HepG2 (cell line): ENCODE measurements around the gene CPVL. TPM values are rescaled to one million over a fixed set of nuclear protein-coding genes. Genes with fewer than 3 reads are reported as not detected.

ENCODE experiments used
- ATAC-seq: fragments of 200-7000 bp; cut with Tn5 transposase; 3 replicates; pipeline ENCODE4 v1.9.1; 2020; ENCODE audit warnings: mild to moderate bottlenecking, moderate library complexity
- BruUV-seq: library from RNA; stranded (reverse); fragments of 400-500 nt; replicated peaks from 2 replicates; lab custom pipeline; 2021; lab: Mats Ljungman, UMichigan
- CTCF ChIA-PET: fragments of 300-600 bp; formaldehyde crosslinking; extraction: SDS; loops from one replicate; lab custom pipeline; 2021; ENCODE audit warnings: low total read pairs, inconsistent platforms, low intra/inter-chr PET ratio; lab: Yijun Ruan, JAX
- POLR2A ChIA-PET: fragments of 350-600 bp; sonication (Branson Sonifier 250); formaldehyde crosslinking; loops from one replicate; lab custom pipeline; 2020; ENCODE audit warnings: antibody characterized with exemption, inconsistent platforms; lab: Yijun Ruan, JAX
- DNase-seq: peaks from one replicate; pipeline ENCODE4 v3.0.0-alpha.2; 2015; ENCODE audit warnings: low spot score
- FAIRE-seq: peaks from 3 replicates; lab custom pipeline; 2011; peaks lifted over from hg19 to GRCh38; lab: Jason Lieb, UNC
- H2AFZ ChIP-seq: one replicate; pipeline ENCODE4 v1.6.1; 2011; ENCODE audit warnings: low read length, inconsistent platforms
- H3K27ac ChIP-seq: fragments of 300-600 bp; 3 replicates; pipeline ENCODE4 v1.8.0; 2011; ENCODE audit warnings: mixed run types, mild to moderate bottlenecking, mixed read lengths, low read length, inconsistent platforms; ENCODE audit not compliant: insufficient read depth; ENCODE audit errors: extremely low read length
- H3K27me3 ChIP-seq, 2 experiments: fragments of 200-600 bp in 1 of 2; 2 replicates in 1 of 2; 3 replicates in 1 of 2; pipeline versions ENCODE4 v1.6.0 to v1.8.0; 2011; ENCODE audit warnings: low read length in 2 of 2, mild to moderate bottlenecking in 2 of 2, moderate library complexity in 2 of 2, inconsistent platforms in 1 of 2; ENCODE audit not compliant: insufficient read depth in 2 of 2, control insufficient read depth in 1 of 2
- H3K36me3 ChIP-seq, 2 experiments: fragments of 200-600 bp in 1 of 2; replicated peaks in 1 of 2; 2 replicates in 1 of 2; 3 replicates in 1 of 2; pipeline versions ENCODE4 v1.5.1 to v1.8.0; 2011; ENCODE audit warnings: low read length in 2 of 2, inconsistent platforms in 1 of 2; ENCODE audit not compliant: insufficient read depth in 2 of 2, control insufficient read depth in 1 of 2
- H3K4me1 ChIP-seq: 2 replicates; pipeline ENCODE4 v1.5.1; 2012; ENCODE audit warnings: low read length, inconsistent platforms; ENCODE audit not compliant: insufficient read depth
- H3K4me2 ChIP-seq: 2 replicates; pipeline ENCODE4 v1.6.0; 2011; ENCODE audit warnings: low read depth, low read length, inconsistent platforms
- H3K4me3 ChIP-seq, 3 experiments: fragments of 200-600 bp in 1 of 3; sonication (generic), shearing (Covaris generic) in 1 of 3; replicated peaks in 1 of 3; 2 replicates each; pipeline ENCODE4 v1.5.1; 2011 to 2016; ENCODE audit warnings: low read length in 3 of 3, inconsistent platforms in 2 of 3, low read depth in 2 of 3, mild to moderate bottlenecking in 2 of 3, control low read depth in 1 of 3, mixed read lengths in 1 of 3; ENCODE audit not compliant: insufficient read depth in 1 of 3
- H3K79me2 ChIP-seq: one replicate; pipeline ENCODE4 v1.6.1; 2011; ENCODE audit warnings: low read length, inconsistent platforms; ENCODE audit not compliant: insufficient read depth
- H3K9ac ChIP-seq: 2 replicates; pipeline ENCODE4 v1.6.0; 2011; ENCODE audit warnings: mild to moderate bottlenecking, low read depth, low read length, inconsistent platforms; ENCODE audit not compliant: insufficient read depth
- H3K9me3 ChIP-seq: 2 replicates; pipeline ENCODE4 v1.5.1; 2012; ENCODE audit warnings: mild to moderate bottlenecking, low read length
- H4K20me1 ChIP-seq: 2 replicates; pipeline ENCODE4 v1.6.0; 2011; ENCODE audit warnings: inconsistent platforms, mild to moderate bottlenecking, low read length, moderate library complexity; ENCODE audit not compliant: insufficient read depth
- E2F5 ChIP-seq: sonication (generic); formaldehyde crosslinking; conservative IDR thresholded peaks from 2 replicates; pipeline ENCODE4 v1.4.0; 2020; ENCODE audit warnings: missing genetic modification reagents
- HDAC1 ChIP-seq: sonication (generic); formaldehyde crosslinking; IDR thresholded peaks from 2 replicates; pipeline ENCODE4 v1.5.1; 2020; ENCODE audit warnings: mild to moderate bottlenecking, missing genetic modification reagents
- HNF4A ChIP-seq: sonication (generic); formaldehyde crosslinking; IDR thresholded peaks from 2 replicates; pipeline ENCODE4 v1.4.0; 2020; ENCODE audit warnings: missing genetic modification reagents
- HOXA5 ChIP-seq: sonication (generic); formaldehyde crosslinking; IDR thresholded peaks from 2 replicates; pipeline ENCODE4 v1.4.0; 2020; ENCODE audit warnings: missing genetic modification reagents
- NFE2 ChIP-seq: sonication (generic); formaldehyde crosslinking; IDR thresholded peaks from 2 replicates; pipeline ENCODE4 v1.4.0; 2020; ENCODE audit warnings: missing genetic modification reagents
- NFE2L2 ChIP-seq: fragments of 150-350 bp; IDR thresholded peaks from 2 replicates; pipeline ENCODE4 v1.6.1; 2014; ENCODE audit warnings: low read length
- SMARCC2 ChIP-seq: fragments of 450-650 bp; IDR thresholded peaks from 2 replicates; pipeline ENCODE4 v1.6.1; 2017; ENCODE audit warnings: antibody characterized with exemption, mild to moderate bottlenecking
- UBTF ChIP-seq: sonication (generic); formaldehyde crosslinking; IDR thresholded peaks from 2 replicates; pipeline ENCODE4 v1.4.0; 2020; ENCODE audit warnings: mild to moderate bottlenecking, missing genetic modification reagents
- ZBTB49 ChIP-seq: sonication (generic); formaldehyde crosslinking; IDR thresholded peaks from 2 replicates; pipeline ENCODE4 v1.4.0; 2020; ENCODE audit warnings: missing genetic modification reagents, borderline replicate concordance
- ZNF552 ChIP-seq: sonication (generic); formaldehyde crosslinking; IDR thresholded peaks from 2 replicates; pipeline ENCODE4 v1.9.0; 2022; ENCODE audit warnings: missing genetic modification reagents, mild to moderate bottlenecking, borderline replicate concordance
- WGBS: methylation state at CpG from one replicate; pipeline ENCODE4 v1.1.6; 2017; ENCODE audit warnings: low lambda C conversion rate; 5-methylcytosine and 5-hydroxymethylcytosine counted together
- in situ Hi-C: cut with HindIII; loops from 2 replicates; pipeline ENCODE4 v1.10.0; 2017; ENCODE audit warnings: low pct_unique_long_range_greater_than_20kb; ENCODE audit not compliant: extremely low pct_ligation_motif_present
- intact Hi-C: fragments of 100-400 bp; cut with micrococcal nuclease; formaldehyde crosslinking; loops from one replicate; pipeline ENCODE4 v1.10.0; 2022; ENCODE audit not compliant: unreplicated experiment
- polyA plus RNA-seq, 8 experiments: library from polyadenylated mRNA; depleted of rRNA in 3 of 8; stranded (reverse) in 7 of 8; unstranded in 1 of 8; fragments of >200 nt; fragmentation: Illumina TruSeq in 4 of 8; extraction: Trizol in 4 of 8; gene quantifications; 2 replicates each; pipeline versions ENCODE4 v1.2.1 to v1.2.3, GENCODE V29; 2011 to 2016; ENCODE audit warnings: low read depth in 4 of 8, missing spikeins in 1 of 8, mixed read lengths in 1 of 8; ENCODE audit not compliant: insufficient read depth in 1 of 8
- total RNA-seq, 5 experiments: library from RNA; depleted of rRNA; stranded (reverse); fragments of >200 nt; fragmentation: Illumina TruSeq; extraction: Trizol; gene quantifications; 2 replicates each; pipeline ENCODE4 v1.2.3, GENCODE V29; 2016; ENCODE audit warnings: low read depth in 1 of 5

Gene CPVL
- total and polyA plus RNA-seq, 2 of the 13 experiments (the other 11 are each of a cell fraction or from before 2014, with no cell fraction given): 59.2 to 294 TPM

- no peak for TF ChIP-seq E2F5 (CRISPR knock-in tag)
- no peak for TF ChIP-seq HNF4A (CRISPR knock-in tag)
- peak; percentile 52; the same call in 1 of the 2 replicates for TF ChIP-seq NFE2L2
- no peak for TF ChIP-seq UBTF (CRISPR knock-in tag)
- no peak for TF ChIP-seq ZBTB49 (CRISPR knock-in tag)
- no peak for TF ChIP-seq HDAC1 (CRISPR knock-in tag)
- no peak for TF ChIP-seq HOXA5 (CRISPR knock-in tag)
- TF ChIP-seq ZNF552: no peak
- 0 out of 2 replicates have a peak, but pooled peaks have one; percentile 33 for TF ChIP-seq NFE2 (CRISPR knock-in tag)
- TF ChIP-seq SMARCC2: no peak
- TF ChIP-seq, all 625 proteins: peak for 2
- Histone ChIP-seq H3K27ac (no peak overlapping the region), H3K9me3 (no peaks in the 10 kb centered on the region), H3K4me2 (no peak overlapping the region), H3K4me1 (peaks cover 14% of the 10 kb centered on the region; the same call in 1 of the 2 replicates), H3K36me3 (no peaks in the 10 kb centered on the region), H4K20me1 (no peaks in the 10 kb centered on the region), H2AFZ (no peak overlapping the region), H3K9ac (no peak overlapping the region), H3K27me3 (no peaks in the 10 kb centered on the region), H3K79me2 (no peaks in the 10 kb centered on the region), H3K4me3 (no peak overlapping the region)
- POLR2A ChIA-PET: no interaction called here
- FAIRE-seq (no peak), DNase-seq (no peak), ATAC-seq (no peak)
- CTCF ChIA-PET: no interaction called here
- intact Hi-C loops: no loop called here
- 57% methylated on average over 4 of the region's 4 CpGs for WGBS
- no TSS peak for BruUV-seq
- in situ Hi-C loops: no loop called here
Observed at GRCh38 chr7:28984631-28985030, 161.7 kb downstream of the CPVL start.
